Right kidney (tissue), 1 donor: ENCODE data around the gene CGRRF1.

Experiments
- DNase-seq: peaks from one replicate; pipeline ENCODE4 v3.0.0-alpha.2; 2016

The CGRRF1 gene

DNA sequence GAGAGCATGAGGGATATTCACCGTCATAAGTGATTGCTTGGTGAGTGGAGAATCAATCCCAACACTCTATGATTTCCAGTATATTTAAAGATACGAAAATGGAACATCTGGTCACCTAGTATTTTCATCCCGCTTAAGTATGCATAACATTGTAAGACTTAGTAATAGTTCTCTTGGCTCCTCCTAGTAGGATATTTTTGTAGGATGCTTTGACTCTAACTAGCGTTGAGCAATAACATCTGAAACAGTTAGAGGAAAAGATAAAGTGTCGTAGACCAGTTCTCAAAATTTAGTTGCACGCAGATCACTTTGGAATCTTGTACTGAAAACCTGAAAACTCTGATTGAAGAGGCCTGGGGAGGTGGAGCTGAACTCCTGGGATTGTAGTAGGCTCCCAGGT, 64.8 kb downstream of the CGRRF1 start:
- no peak for DNase-seq

DNA sequence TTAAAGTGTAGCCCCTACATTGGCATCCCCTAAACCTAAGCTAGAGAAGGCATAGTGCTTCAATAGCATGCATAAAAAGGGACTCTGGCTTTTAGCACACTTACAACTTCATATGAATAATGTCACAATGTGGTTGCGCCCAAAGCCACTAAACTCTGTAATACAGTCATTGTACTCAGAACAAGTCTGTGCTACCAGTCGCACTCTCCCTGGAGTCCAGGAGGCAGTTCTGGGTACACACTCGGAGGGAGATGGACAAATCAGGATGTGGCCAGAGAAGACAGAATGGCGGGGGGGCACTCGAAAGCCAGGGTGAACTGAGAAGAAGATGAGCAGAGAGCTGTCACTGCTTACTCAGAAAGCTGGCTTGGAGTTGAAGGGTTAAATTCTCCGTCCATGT, 67.8 kb downstream of the CGRRF1 start:
- no peak for DNase-seq

DNA sequence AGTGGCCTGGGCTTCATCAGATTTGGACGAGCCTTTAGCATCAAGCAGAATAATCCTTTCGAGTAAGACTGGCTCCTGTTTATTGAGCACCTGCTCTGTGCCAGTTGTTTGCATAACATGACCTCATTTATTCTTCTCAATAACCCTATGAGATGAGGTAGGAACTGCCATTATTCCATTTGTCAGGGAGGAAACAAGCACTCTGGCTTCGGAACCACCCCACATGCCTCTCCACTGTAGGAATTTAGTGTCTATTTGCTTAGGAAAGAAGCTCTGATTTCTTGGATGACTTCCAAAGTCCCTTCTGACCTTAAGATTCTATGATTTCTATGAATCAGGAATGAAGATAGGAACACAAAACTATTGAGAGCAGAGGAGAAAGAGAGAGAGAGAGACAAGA, 68.3 kb downstream of the CGRRF1 start:
- no peak for DNase-seq

DNA sequence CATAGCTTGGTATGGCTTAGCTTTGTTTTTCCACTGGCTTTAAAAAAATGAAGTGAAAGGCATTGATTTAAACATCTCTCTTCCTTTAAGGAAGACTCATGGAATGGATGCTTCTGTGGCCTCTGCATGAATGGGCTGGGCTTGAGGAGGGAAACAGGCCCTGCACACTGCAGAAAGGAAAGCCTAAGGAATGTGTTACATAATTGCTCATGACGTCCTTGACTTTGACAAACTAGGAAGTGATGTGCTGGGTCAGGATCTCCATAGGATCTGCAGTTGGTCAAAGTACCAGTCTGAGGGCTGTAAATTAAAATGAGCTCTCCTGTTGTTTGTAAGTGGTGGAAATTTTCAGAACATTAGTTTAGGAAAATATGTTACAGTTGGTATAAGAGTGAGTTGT, 69.9 kb downstream of the CGRRF1 start:
- DNase-seq: no peak

DNA sequence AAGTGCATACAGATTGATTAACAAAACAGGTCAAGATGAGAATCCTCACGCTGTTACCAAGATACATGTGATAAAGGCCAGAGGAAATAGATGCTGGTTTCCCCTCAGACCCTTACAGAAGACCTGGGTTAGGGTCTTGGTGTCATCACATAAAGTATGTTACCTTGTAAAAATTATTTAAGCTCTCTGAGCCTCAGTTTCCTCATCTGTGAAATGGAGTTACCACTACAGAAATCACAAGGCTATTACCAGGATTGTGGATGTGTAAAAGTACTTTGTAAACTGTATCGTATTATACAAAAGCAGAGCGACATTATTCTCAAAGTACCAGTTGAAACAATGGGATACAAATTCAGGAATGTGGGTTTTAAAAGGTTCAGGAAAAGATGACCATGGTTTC, 71.2 kb downstream of the CGRRF1 start:
- DNase-seq: no peak

DNA sequence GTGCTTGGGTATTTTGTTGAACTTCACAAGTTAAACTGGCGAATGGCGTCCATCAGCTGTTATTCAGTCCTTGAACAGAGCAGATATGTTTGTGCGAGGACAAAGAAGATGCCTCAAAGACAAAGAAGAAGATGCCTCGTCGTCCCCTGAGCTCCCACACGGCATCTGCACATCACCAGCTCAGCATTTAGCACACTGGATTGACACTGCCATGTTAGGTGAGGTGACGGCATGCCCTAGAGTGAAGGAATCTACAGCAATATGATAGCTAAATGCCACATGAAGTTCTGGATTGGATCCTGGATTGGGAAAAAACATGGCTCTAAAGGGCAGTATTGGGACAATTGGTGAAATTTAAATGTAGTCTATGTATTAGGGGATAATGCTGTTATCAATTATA, 72.6 kb downstream of the CGRRF1 start:
- DNase-seq: no peak

DNA sequence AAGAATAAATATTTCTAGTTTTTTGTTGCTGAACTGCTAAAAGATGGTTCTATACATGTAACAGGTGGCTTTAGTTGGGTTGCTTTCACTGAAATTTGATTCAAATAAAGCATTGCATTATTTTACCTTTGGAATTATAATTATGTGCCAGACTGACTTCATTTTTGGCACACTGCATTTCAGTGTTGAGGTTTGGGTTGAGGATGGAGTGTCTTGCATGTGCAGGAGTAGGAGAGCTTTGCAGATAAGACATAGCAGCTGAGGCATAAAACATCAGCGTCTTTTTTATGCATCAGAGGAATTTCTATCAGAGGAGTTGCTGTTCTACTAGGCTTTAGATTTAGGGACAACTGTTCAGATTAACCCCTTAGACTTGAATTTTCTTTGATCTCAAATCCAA, 74.4 kb downstream of the CGRRF1 start:
- no peak for DNase-seq

DNA sequence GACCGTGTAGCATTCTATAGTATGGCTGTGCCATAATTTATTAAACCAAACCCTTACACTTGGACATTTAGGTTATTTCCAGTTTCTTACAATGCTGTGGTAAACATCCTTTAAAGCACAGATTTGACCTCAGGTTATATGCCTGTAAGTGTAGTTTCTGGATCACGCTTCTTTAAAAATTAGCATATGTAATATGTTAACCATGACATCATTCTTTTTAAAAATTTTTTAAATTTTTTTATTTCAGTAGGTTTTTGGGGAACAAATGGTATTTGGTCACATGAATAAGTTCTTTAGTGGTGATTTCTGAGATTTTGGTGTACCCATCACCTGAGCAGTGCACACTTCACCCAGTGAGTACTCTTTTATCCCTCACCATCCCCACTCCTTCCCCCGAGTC, 75.5 kb downstream of the CGRRF1 start:
- no peak for DNase-seq
